Activated gamma-delta T cell treated with Interleukin-2 at 50 U/mL for 16 hours (primary cell): Measurements from ENCODE around the gene CPXM2.

Experiments used
- DNase-seq: peaks from one replicate; pipeline ENCODE4 v3.0.0-alpha.2; 2020

CPXM2 gene

GRCh38 chr10:123903621-123904020 is 12.0 kb upstream of the CPXM2 start:
- no peak for DNase-seq

DNA sequence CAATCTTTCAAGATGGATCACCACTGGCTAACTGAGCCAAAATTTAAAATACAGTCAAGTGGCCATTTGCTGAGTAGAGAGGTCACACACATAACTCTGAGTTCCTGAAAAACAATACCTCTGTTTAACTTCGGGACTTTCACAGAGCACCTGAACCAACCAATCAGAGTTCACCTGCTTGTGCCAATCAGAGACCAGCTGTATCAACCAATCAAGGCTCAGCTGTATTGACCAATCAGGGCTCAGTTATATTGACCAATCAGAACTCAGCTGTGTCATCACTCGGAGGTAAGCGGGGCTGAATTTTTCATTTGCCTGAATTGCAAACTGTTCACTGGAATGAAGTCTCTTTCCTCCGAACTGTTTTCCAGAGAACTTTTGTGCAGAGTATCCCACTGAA is 10.0 kb upstream of the CPXM2 start:
- no peak for DNase-seq

DNA sequence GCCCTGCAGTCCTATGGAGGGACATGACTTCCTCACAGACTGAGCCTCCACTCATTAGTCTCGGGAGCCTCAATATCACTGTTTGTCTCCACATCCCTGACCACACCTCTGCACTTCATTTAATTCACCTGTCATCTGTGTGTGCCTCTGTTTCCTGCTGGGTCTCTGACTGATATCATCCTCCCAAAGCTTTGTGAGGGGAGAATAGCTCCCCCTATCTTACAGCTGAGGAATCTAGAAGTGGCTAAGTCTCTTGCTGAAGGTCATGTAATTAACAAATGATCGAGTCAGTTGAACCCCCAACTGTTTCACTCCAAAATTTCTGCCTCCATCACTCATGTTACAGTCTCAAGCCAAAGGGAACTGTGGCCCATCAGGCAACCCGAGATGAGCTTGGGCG is 5.5 kb upstream of the CPXM2 start:
- no peak for DNase-seq

DNA sequence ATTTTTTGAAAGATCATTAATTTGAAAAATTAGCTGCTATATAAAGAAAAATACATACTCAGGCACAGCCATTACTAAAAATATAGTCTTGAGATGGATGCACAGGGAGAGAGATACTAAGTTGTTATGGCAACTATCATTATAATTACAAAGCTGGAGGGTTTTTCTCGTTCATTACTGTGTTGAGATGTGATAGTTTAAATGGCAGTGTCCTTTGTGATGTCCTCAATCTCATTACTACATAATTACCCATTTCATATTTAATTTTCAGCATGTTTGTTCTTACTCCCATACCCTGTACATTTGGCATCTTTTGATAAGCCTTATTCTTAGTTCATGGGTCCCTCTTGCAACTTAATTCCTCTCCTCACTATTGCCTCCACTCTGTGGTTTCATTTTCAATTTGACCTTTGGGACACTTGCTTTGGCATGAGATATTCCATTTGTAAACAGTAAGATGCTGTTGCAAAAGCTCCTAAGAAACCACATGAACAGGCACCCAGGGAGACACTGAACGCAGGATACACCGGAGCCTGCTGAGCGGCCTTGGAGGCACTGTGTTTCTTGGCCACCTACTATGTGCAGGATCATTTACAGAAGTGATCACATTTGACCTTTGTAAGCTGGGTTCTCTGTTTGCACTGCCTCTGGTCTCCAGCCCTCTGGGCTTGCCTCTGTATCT is 4.8 kb upstream of the CPXM2 start:
- DNase-seq = no peak

- no peak for DNase-seq
Observed at GRCh38 chr10:123893651-123894050, 2.0 kb upstream of the CPXM2 start.

DNA sequence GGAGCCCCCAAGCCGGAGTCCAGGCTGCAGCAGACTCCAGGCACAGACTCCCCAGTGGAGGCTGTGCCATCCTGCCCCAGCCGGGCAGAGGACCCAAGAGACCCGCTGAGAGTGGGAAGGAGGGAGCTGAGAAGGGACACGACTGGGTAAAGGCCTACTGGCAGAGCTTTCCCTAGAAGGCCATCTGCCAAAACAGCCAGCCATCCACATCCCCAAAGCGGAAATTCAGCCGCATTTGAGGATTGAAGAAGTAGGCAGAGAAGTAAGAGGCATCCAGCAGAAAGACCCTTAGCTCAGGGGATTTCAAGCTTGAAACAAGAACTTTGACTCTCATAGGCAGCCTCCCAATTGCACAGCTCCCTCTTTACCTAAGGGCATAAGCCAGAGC is 857 bp downstream of the CPXM2 start:
- DNase-seq = no peak

- DNase-seq = no peak
Observed at GRCh38 chr10:123890226-123890625, 1.4 kb downstream of the CPXM2 start.

GRCh38 chr10:123889821-123890220 is 1.8 kb downstream of the CPXM2 start:
- no peak for DNase-seq

DNA sequence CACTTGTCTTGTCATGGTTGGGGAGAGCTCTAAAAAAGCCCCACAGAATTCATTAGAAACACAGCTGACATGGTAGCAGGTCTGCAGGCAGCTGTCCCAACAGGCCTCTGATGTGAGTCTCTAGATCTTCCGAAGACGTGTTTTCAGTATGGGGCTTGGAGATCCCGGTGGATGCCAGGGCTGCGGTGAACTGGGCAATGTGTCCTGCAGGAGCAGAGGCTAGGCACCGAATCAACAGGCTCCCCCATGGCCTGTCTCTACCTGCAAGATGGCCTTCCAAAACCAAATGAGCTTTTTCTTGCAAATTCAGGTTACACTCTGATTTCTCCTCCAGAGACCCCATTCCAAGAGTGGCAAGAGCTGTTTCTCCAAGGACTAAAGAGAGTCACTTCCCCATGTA is 2.9 kb downstream of the CPXM2 start:
- DNase-seq = no peak

- no peak for DNase-seq
Observed at GRCh38 chr10:123888256-123888655, 3.4 kb downstream of the CPXM2 start.

GRCh38 chr10:123886292-123886691 is 5.3 kb downstream of the CPXM2 start:
- no peak for DNase-seq

- DNase-seq = no peak
Observed at GRCh38 chr10:123885406-123886170, 6.0 kb downstream of the CPXM2 start.

- DNase-seq = no peak
Observed at GRCh38 chr10:123884907-123885381, 6.7 kb downstream of the CPXM2 start.

- no peak for DNase-seq
Observed at GRCh38 chr10:123884351-123884906, 7.2 kb downstream of the CPXM2 start.

GRCh38 chr10:123883673-123884320 is 7.8 kb downstream of the CPXM2 start:
- DNase-seq = no peak

GRCh38 chr10:123882681-123883445 is 8.7 kb downstream of the CPXM2 start:
- no peak for DNase-seq

DNA sequence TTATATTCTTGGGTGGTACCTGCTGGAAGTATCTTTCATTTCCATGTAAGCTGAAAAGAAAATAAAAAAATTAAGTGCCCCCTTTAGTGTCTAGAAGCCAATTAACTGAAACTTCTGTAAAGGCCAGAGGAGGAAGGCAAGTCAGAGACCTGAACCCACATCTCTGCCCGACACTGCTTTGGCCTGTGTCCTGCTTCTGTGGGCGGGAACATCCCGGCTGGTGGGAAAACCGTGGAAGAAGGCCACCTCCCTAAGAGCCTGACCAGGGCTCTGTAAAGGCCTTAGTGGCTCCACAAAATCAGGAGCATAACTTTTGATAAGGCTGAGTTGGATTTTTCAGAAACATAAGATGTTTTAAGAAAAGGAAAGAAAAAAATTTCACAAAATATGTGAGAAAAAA is 9.4 kb downstream of the CPXM2 start:
- no peak for DNase-seq

DNA sequence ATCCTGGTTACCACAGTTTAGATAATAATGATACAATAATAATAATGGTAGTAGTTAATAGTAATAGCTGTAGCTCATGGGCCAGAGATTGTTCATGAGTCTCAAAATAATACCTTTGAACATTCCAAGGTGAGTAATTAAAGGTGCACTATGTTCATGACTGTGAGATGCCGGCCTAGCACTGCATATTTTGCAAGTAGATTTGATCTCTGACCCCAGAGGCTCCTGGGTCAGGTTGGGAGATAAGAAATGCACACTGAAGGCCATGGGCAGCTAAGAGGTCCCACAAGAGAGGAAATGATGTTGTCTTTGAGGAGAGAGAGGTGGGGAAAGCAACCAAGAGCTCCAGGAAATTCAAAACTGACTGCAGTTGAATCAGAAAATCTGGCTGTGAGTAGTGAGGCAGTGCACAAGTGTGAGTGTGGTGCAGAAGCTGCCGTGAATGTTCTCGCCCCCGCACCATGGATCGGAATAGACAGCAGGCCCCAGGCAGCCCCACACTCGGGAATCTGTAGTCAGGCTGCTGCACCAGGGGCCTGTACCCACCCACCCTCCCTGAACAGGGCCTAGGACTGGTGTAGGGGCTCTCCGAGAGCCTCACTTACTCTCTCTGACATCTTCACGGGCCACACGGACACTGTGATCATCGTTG is 11.9 kb downstream of the CPXM2 start:
- no peak for DNase-seq

- no peak for DNase-seq
Observed at GRCh38 chr10:123878666-123879303, 12.8 kb downstream of the CPXM2 start.

GRCh38 chr10:123870260-123870659 is 21.3 kb downstream of the CPXM2 start:
- DNase-seq = no peak

- no peak for DNase-seq
Observed at GRCh38 chr10:123869020-123869414, 22.6 kb downstream of the CPXM2 start.
